Prostate gland (tissue), 2 donors: ENCODE data around the gene IL12B.

Experiments used
- CTCF ChIP-seq, 4 experiments: fragments of 200-600 bp in 2 of 4; fragments of 450-650 bp in 2 of 4; sonication (generic) in 2 of 4; IDR thresholded peaks; 1 replicate in 3 of 4; 2 replicates in 1 of 4; pipeline ENCODE4 v1.5.1; 2016 to 2019; ENCODE audit warnings: antibody characterized with exemption in 4 of 4, mild to moderate bottlenecking in 2 of 4, moderate library complexity in 2 of 4
- POLR2A ChIP-seq: fragments of 450-650 bp; IDR thresholded peaks from one replicate; pipeline ENCODE4 v1.6.1; 2016; ENCODE audit warnings: antibody characterized with exemption, mild to moderate bottlenecking

GRCh38 chr5:159333545-159333925 lies 3.2 kb upstream of the IL12B start:
- TF ChIP-seq CTCF (IDR thresholded peaks at IDR 0.05) (no peak), POLR2A (no peak)
